Pons (tissue), 1 donor: ENCODE data around the gene ADAMTS18.
"Not testable (repeated sequence)": the region's sequence is repeated elsewhere in the genome, so short reads cannot be mapped to it uniquely, and the experiment has no call there.

Experiments
- DNase-seq: peaks from one replicate; pipeline ENCODE4 v3.0.0-alpha.2; 2016; ENCODE audit warnings: low spot score

ADAMTS18 gene

GRCh38 chr16:77434530-77435271 lies at the start of gene ADAMTS18:
Gene ADAMTS18, minus strand, starts transcription at chr16:77435034. Its CDS starts 339 bp downstream, at chr16:77434695.
- no peak for DNase-seq

GRCh38 chr16:77480681-77481315 lies 46.0 kb upstream of the ADAMTS18 start:
- DNase-seq, result no peak

- no peak for DNase-seq
Measured at GRCh38 chr16:77472262-77472661, 37.4 kb upstream of the ADAMTS18 start.

- no peak for DNase-seq
Measured at GRCh38 chr16:77470851-77471250, 36.0 kb upstream of the ADAMTS18 start.

GRCh38 chr16:77469634-77470033 lies 34.8 kb upstream of the ADAMTS18 start:
- DNase-seq, result no peak

GRCh38 chr16:77468831-77469230 lies 34.0 kb upstream of the ADAMTS18 start:
- no peak for DNase-seq

- DNase-seq, result no peak
Measured at GRCh38 chr16:77467821-77468335, 33.0 kb upstream of the ADAMTS18 start.

- DNase-seq, result not testable (repeated sequence)
Measured at GRCh38 chr16:77463659-77464058, 28.8 kb upstream of the ADAMTS18 start.

- DNase-seq, result no peak
Measured at GRCh38 chr16:77462894-77463293, 28.1 kb upstream of the ADAMTS18 start.

- no peak for DNase-seq
Measured at GRCh38 chr16:77459534-77460254, 24.9 kb upstream of the ADAMTS18 start.

GRCh38 chr16:77457046-77457445 lies 22.2 kb upstream of the ADAMTS18 start:
- no peak for DNase-seq

GRCh38 chr16:77452243-77452642 lies 17.4 kb upstream of the ADAMTS18 start:
- DNase-seq, result no peak

- no peak for DNase-seq
Measured at GRCh38 chr16:77450790-77451487, 16.1 kb upstream of the ADAMTS18 start.

- no peak for DNase-seq
Measured at GRCh38 chr16:77449208-77449607, 14.4 kb upstream of the ADAMTS18 start.

- DNase-seq, result no peak
Measured at GRCh38 chr16:77445324-77445723, 10.5 kb upstream of the ADAMTS18 start.

- no peak for DNase-seq
Measured at GRCh38 chr16:77444147-77444460, 9.3 kb upstream of the ADAMTS18 start.

- DNase-seq, result no peak
Measured at GRCh38 chr16:77443357-77444146, 8.7 kb upstream of the ADAMTS18 start.

- DNase-seq, result no peak
Measured at GRCh38 chr16:77442078-77442477, 7.2 kb upstream of the ADAMTS18 start.

- DNase-seq, result no peak
Measured at GRCh38 chr16:77439106-77439505, 4.3 kb upstream of the ADAMTS18 start.

GRCh38 chr16:77437859-77438258 lies 3.0 kb upstream of the ADAMTS18 start:
- no peak for DNase-seq

GRCh38 chr16:77435272-77435820 lies 512 bp upstream of the ADAMTS18 start:
- no peak for DNase-seq
